ENCODE results near the gene MISFA. TPM values are rescaled to one million over a fixed set of nuclear protein-coding genes. Genes with fewer than 3 reads are reported as not detected.
"Not testable (repeated sequence)": the region's sequence is repeated elsewhere in the genome, so short reads cannot be mapped to it uniquely, and the experiment has no call there.

The MISFA gene
- total RNA-seq, 1 donor from 2014 or later, result 0.13 TPM

DNA sequence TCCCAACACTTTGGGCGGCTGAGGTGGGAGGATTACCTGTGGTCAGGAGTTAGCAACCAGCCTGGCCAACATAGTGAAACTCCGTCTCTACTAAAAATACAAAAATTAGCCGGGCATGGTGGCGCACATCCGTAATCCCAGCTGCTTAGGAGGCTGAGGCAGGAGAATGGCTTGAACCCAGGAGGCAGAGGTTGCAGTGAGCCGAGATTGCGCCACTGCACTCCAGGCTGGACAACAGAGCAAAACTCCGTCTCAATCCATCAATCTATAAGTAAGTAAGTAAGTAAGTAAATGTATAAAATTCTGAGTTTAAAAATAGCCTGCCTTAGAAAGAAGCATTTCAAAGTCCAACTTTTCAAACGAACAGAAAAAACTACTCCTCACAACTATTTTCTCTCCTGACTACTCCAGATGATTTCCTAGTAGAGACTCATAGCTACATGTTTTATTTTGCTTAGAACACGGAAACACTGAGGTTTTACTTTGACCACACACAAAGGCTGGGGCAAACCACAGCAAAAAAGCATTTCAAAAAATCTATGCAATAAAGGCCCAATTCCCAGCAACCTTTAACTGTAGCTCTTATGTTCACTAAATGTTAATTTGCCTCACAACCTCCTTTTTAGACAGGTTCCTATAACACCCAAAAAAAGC, 18.2 kb downstream of the MISFA start:
- no peak for DNase-seq (ENCODE audit: low read depth in 2 of 2)

DNA sequence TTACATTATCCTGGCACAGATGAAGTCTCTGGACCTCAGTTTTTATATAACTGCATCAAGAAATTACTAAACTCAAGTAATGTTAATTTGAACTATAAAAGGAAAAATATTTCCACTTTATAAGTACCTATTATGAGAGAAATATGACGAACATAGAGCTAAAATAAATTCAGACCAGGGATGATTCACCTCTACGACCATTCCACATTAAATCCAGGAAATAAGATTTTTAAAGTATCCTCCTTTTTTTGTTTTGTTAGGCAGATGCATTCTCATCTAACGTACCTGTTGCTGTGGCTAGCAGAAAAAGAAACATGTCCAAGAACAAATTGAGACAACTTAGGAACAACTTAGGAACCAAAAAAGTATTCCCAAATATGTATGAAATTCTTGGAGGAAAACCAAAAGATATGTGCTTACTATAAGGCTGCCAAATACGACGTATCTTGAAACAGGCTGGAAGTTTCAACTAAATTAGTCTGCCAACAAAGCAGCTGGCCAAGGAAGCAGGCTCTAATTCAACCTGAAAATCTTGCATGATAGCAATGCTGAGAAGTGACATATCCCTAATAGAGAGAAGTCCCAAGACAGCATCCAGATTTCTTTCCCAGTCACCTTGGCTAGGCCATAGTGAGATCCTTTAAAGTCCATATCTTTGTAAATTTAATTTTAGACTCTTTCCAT, 18.9 kb downstream of the MISFA start:
- DNase-seq (ENCODE audit: low read depth in 2 of 2), result peak; percentile 5 to 19

DNA sequence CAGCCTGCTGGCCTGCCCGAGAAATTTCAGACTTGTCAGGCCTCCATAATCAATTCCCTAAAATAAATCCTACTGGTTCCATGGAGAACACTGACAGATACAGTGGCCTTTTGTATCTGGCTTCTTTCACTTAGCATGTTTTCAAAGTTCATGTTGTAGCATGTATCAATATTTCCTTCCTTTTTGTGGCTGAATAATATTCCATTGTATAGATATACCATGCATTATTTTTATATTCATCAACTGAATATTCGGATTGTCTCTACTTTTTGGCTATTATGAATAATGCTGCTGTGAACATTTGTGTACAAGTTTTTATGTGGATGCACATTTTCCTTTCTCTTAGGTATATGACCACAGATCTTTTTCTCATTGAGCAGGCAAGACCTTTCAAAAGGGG, 24.1 kb downstream of the MISFA start:
- DNase-seq (ENCODE audit: low read depth in 2 of 2), result no peak

DNA sequence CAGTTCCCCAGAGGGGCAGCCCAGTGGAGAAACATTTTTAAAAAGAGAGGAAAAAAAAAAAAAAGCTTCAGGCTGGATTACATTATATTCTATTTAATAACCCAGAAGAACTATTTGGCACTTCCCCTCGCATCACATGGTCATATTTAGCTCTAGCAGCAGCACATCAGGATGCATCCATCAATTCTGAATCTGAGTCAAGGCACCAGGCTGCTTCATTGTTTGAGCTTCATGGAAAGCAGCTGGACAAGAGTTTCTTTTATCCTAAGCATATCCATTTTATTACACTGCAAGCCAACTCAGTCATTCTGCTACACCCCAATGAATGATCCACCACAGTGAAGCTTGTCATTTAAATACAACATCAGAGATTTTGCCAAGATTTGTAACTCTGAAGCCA, 24.6 kb downstream of the MISFA start:
- DNase-seq (ENCODE audit: low read depth in 2 of 2), result no peak

DNA sequence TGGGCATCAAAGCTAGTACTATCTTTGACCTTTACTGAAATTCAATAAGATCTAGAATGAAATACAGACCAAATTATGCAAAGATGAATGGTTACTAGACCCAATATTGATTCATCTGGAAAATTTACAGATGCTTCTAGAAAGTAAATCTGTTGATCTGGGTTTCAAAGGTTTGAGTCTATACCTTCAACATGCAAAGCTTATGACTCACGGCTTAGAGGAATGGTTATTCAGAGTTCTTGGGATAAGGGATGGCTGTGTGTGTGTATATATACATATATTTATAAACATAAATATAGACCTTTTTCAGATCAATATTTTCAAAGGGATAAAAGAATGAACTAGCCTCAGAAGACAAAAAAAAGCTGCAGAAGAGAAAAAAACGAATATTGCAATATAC, 33.3 kb downstream of the MISFA start:
- DNase-seq (ENCODE audit: low read depth in 2 of 2), result no peak

DNA sequence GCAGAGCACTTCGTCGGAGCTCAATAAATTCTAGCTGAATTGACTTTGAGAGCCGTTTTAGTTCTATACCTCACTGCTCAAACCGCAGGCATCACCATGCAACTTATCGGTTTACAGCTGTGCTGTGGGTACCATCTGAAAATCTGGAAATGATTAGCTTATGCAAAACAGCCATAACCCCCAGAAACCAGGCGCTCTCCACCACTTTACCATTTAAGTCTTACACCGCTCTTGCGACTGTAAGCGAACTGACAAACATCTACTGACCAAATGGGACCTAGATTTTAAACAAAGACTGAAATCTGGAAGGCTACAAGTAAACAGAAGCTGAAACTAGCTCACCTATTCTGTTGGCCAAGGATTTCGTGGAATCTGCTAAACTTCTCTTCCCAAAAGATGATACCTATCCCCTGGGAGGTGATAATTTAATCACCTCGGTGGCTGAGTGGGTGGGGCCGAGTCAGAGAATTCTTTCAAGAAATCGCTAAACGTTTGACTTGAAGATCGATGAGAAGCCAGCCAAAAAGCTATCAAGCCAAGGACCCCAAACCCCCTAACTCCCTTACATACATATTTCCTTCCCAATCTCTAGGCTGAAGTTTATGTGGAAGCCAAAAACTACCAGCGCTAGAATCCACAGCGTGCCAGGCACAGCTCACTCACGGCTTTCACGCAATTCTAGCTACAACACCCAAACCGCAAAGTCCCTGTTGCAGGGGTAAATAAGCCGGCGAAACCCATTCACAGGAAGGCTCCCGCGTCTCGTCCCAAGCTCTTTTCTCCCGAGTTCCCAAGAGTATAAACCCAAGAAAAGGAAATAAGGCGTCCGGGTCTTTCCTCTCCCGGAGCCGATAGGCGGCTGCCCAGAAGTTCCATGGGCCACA, 33.9 kb downstream of the MISFA start:
- no peak for DNase-seq (ENCODE audit: low read depth in 2 of 2)

DNA sequence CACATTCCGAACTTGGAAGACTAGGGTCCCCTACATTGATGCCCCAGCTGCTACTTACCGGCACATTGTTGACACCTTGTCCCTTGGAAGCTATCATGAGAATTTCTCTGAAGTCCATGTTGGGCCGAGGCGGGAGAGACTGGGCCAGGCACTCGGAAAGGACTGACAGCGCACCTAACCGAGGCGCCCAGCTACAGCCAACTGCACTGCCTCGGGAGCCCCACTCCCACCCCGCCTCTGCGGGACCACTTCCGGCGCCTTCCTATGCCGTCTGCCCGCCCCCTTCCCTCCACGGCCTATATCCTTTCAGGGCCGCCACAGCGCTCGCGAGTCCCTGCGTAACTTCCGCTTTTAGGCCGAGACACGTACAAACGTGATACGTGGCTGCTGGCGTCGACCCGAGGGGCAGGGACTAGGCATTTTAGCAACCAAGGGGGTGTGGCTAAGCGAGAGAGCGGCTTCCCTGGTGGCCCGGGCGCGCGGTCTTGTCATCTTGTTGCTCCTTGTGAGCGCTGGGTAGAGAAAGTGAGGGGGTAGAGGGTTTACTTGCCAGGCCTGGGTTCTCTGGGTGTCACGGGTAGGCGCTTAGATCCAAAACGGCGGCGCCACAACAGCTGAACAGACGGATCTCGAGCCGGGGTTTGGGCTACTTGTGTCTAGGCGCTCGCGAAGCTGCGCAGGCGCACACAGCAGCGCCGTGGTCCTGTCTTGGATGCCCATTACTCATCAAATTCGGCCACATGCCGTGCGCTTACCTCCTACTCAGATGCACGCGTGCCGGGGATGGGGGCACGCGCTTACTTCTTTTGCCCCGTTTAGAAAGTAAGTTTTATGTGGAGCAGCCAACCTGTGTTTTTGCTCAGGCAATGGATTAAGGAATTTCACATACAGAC, 34.8 kb downstream of the MISFA start, which contains the start of gene SPTY2D1:
Gene SPTY2D1, minus strand, starts transcription at position 203 of the 893 bp plus-strand sequence. Its CDS starts 85 bp downstream, at position 118.
- DNase-seq (ENCODE audit: low read depth in 2 of 2), result peak; percentile 98 to 100

DNA sequence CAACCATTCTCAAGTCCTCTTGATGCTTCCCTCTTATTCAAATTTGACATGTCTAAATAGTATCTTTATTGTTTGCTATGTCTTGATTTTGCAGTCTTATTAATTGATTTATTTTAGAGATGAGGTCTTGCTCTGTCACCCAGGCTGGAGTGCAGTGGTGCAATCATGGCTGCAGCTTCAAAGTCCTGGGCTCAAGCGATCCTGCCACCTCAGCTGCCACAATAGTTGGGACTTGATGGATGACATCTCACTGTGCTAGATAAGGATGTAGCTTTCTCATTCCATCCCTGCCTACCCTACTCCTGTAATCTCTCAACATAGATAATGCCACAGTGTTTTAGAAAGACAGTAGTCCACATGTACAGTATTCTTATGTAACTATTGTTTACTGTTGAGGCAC, 42.1 kb downstream of the MISFA start:
- DNase-seq (ENCODE audit: low read depth in 2 of 2), result no peak

DNA sequence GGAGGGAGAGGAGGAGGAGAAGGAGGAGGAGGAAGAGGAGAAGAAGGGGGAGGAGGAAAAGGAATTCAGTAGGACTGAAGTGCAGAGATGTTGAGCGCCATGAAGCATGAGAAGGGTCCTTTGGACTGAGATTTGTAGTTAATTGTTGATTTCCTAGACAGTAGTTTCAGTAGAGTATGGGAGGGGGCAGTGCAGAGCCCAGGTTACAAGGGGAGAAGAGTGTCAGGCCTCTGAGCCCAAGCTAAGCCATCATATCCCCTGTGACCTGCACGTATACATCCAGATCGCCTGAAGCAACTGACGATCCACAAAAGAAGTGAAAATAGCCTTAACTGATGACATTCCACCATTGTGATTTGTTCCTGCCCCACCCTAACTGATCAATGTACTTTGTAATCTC, 43.4 kb downstream of the MISFA start:
- DNase-seq (ENCODE audit: low read depth in 2 of 2), result not testable (repeated sequence)

DNA sequence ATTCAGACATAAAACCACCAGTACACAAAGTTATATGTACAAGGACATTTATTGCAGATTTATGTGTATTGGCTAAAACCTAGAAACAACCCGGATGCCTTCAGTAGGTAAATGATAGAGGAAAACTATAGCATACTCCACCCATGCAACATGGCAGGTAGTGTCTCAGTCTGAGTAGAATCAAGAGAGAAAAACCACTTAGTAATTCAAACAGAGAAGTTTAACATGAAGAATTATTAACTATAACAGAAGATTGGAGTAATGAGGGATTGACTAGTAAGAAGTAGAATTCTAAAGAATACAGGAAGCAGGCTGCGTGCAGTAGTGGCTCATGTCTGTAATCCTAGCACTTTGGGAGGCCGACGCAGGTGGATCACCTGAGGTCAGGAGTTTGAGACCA, 50.8 kb downstream of the MISFA start:
- no peak for DNase-seq (ENCODE audit: low read depth in 2 of 2)

DNA sequence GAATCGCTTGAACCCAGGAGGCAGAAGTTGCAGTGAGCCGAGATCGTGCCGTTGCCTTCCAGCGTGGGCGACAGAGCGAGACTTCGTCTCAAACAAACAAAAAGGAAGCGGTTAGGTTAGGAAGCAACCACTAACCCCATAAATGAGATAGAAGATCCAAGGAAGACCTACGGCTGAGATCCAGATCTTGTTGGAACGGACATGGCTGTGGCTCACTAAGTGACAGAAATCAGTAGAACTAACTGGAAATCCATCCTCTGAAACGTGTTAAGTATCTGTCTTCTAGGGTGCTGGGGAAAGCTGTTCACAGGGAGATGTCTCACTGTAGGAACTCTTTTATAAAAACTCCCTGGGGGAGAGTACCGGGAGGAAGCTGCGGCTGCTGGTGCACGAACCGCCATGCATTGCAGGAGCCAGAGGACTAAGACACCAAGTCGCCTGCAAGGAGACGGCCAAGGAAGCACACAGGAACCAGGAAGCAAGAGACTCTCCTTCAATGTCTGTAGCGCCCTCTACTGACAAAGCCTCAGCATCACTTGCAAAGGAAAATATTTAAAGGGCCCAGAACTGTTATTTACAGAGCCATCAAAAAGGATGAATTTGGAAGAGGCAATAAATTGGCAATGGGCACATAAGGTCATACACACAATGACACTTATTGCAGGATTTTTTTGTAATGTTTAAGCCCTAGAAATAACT, 51.4 kb downstream of the MISFA start:
- peak; percentile 4 to 70 for DNase-seq (ENCODE audit: low read depth in 2 of 2)

Other genes with a start within 250 kb of the MISFA start
- 183 and 271 TPM in 2 replicates for gene LDHA, start 205.2 kb upstream of the MISFA start, total RNA-seq
- not detected in 2 replicates for gene LDHC, start 187.5 kb upstream of the MISFA start, total RNA-seq
- not detected in 2 replicates for gene LDHAL6A, start 143.9 kb upstream of the MISFA start, total RNA-seq
- gene TSG101, start 72.8 kb upstream of the MISFA start, total RNA-seq, result 43.9 and 51.5 TPM in 2 replicates
- 18.2 and 20.0 TPM in 2 replicates for gene UEVLD, start 11.1 kb upstream of the MISFA start, total RNA-seq
- gene SPTY2D1, start 34.6 kb downstream of the MISFA start, total RNA-seq, result 8.3 and 9.7 TPM in 2 replicates
- gene TMEM86A, start 99.0 kb downstream of the MISFA start, total RNA-seq, result 1.9 and 6.8 TPM in 2 replicates
- gene IGSF22, start 126.4 kb downstream of the MISFA start, total RNA-seq, result 0.13 and 0.26 TPM in 2 replicates
- gene PTPN5, start 192.0 kb downstream of the MISFA start, total RNA-seq, result not detected in 2 replicates